ENCODE results near the gene FGF19.

FGF19 gene, protein sequence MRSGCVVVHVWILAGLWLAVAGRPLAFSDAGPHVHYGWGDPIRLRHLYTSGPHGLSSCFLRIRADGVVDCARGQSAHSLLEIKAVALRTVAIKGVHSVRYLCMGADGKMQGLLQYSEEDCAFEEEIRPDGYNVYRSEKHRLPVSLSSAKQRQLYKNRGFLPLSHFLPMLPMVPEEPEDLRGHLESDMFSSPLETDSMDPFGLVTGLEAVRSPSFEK

DNA sequence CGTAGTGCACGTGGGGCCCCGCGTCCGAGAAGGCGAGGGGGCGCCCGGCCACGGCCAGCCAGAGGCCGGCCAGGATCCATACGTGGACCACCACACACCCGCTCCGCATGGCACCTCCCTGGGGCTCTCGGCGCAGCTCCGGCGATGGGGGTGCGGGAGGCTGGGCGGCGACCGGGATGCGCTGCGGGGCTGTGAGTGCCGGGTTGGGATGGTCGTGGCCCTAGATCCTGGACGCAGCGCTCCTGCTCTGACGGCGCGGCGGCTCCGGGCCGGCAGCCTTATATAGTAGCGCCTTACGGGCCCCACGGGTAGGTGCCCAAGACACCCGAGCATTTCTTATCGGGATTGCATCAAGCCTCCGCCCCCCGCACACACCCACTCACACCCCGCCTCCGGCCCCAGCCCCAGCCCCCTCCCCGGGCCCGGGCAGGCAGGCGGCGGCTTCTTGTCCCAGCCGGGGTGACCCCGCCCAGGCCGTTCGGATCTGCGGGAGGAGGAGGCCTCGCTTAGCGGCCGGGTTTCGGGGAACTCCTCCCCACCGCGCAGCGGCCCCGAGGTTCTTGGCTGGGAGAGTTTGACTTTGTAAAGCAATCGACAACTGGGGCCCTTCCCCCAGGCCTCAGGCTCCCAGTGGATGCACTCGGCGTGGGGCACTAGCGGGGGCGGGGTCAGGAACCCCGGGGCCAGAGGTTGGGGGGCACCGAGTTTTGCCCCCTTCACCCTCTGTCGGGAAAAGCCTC is at the start of gene FGF19:
Gene FGF19, minus strand, starts transcription at position 255 of the 740 bp plus-strand sequence. Its CDS starts 146 bp downstream, at position 109.
- DNase-seq, result no peak

DNA sequence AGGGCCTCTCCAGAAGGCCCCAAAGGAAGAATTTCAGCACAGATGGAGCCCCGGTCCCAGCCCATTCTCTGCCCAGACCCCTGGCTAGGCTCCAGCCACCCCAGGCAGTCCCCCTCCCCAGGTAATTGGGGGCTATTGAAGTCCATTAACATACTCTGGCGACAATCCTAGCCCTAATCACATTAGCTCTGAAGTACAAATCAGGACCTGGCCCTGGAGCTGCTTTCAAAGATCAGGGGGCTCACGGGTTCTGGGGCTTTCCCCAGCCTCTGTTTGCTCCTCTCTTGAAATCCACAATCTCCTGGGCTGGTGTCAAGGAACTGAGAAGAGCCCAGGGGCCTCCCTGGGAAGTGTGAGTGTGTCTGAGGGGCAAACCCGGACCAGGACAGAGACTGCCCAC is 49.1 kb upstream of the FGF19 start:
- DNase-seq, result no peak

DNA sequence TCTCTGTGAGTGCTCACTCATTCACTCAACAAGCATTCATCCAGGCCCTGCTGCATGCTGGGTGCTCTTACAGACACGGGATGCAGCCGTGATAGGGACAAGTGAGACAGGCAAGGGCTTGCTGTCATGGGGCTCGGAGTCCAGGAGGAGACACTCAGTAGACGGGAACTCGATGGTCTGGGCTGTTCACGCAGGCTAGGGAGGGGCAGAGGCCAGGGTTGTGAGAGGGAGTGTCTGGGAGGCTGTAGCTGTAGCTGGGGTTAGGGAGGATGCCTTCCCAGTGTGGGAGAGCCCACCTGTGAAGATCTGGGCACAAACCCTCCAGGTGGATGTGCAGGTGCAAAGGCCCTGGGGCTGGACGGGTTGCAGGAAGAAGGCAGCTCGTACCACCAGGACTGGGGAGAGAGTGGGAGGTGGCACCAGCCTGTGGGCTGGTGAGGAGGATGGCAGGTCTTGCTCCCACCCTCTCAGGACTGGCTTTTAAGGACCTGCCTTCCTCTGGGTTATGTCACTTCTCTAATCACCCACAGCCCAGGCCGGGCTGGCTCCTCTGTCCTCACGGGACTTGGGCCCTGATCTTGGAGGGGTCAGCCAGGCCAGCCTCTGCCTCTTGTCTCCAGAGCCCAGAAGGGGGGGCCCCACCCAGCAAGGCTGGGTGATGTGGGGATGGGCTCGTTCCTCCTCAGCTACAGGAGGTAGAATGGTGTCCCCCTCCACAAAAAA is 47.2 kb upstream of the FGF19 start:
- DNase-seq, result no peak

DNA sequence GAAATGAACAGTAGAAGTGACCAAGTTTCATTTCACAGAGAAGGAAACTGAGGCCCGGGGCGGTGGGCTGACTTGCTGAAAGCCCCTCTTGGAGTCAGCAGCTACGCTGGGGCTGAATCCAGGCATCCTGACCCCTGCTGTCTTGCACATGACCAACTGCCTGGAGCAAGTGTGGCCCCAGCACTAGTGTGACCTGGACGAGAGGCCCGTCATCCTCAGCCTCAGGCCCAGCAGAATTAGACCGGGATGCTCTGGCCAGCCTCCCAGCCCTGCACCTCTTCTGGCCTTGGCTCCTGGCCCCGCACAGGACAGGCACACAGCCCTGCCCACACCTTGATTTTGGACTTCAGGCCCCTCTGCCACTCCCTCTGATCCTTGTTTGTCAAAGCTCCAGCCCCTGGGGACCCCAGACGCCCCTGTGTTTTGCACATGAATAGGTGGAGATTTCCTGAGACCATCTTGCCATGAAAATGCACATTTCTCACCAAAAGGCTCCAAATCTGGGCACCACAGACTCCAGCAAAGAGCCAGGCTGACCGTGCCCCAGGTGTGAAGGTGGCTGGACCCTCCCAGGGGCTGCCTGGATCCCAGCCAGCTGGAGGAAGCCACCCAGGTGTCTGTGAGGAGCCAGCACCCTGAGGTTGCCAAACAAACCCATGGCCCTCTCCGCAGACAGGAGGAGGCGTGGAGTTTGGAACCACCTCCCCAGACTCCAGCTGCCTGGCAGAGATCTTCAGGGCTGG is 46.5 kb upstream of the FGF19 start:
- no peak for DNase-seq

DNA sequence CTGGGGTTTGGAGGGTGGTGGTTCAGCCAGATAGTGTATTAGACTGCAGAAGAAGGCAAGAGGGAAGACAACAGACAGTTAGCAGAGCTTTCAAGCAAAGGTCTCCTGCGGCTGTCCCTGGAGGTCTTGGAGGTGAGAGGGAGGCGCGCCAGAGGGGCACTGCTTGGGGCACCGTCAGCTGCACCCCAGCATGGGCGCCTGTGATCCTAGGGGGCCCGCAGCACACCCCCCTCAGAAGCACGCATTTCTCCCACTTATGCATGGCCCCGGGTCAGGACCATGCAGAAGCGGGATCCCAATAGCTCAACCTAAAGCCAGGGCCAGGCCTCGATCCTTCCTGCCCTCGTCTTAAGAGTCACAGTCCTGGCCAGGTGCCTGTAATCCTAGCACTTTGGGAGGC is 44.8 kb upstream of the FGF19 start:
- DNase-seq, result no peak

DNA sequence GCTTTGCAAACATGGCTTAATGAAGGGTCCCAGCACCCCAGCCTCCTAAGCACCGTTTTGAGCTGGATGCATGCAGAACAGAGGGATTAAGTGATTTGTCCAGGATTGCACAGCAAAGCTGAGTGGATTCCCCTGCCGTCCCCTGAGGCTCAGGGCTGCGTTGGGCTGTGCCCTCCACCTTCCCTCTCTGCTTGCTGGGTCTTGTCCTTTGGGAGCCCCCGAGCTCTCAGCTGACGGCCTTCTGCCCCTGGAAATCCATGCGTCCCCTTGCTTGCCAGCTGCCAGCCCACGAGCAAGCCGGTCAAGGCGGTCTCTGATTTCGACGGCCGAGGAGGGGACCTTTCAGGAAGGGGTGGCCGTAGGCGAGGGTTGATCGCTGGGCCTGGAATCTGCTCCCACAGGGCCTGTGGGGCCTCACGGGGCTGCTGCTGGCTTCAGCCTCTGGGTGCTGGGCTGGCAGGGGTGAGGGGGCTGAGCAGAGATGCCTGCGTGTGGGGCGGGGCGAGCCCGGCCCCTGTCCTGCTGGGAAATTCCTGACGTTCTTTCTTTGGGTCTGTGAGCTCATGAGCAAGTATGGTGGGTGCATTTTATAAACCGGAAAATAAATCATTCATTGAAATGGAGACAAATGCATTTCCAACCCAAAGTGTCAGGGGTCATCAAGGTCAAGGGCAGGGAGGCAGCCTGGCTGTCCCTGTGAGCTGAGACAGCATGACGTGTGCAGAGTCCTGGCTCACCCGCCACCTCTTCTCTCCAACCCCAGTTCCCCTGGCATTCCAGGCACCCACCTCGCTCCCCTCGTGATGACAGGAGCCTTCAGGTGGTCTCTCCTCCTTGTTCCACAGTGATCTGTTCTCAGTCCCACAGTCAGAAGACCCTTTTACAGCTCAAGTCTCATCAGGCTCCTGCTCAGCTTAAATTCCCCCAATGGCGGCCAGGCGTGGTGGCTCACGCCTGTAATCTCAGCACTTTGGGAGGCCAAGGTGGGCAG is 43.2 kb upstream of the FGF19 start:
- DNase-seq, result no peak

DNA sequence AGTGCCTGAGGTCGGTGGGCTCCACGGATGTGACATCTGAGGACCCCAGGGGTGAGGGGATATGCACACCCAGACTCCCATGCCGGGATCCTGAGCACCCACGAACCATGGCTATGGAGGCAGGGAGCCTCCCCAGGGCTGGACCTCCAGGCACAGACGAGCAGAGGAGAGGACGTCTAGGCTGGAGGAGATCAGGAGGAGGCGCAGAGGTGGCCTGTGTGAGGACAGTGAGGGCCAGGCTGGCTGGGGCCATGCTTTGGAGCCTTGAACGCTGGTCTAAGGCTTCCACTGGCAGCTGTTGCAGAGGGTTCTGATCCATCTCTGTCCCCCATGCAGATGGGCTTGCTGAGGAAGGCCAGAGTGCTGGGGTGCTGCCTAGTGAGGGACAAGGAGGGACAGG is 42.3 kb upstream of the FGF19 start:
- no peak for DNase-seq

DNA sequence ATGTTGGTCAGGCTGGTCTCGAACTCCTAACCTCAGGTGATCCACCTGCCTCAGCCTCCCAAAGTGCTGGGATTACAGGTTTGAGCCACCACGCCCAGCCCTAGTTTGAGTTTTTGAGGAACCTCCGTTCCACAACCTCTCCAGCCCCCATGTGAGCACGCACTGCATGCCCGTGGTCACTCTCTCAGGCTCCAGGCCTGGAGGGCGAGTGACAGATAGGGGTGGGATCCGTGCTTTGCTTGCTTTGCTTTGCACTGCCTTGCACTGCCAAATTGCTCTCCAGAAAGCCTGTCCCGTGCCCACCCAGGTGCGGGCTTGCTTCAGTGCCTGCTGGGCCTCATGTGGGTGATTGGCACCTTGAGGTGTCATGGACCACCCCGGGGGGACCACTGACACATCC is 41.4 kb upstream of the FGF19 start:
- no peak for DNase-seq

DNA sequence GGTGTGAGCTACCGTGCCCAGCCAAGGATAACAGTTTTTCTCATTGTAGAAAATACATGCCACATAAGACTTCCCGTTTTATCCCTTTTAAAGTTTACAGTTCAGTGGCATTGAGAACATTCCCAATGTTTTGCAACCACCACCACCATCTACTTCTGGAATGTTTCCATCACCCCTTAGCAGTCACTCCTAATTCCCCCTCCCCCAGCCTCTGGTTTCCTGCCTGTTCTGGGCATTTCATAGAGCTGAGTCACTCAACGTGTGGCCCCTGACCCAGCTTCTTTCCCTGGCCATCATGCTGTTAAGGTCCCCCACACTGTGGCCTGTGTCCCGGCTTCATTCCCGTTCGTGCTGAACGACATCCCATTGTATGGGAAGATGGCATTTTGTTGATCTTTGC is 40.6 kb upstream of the FGF19 start:
- no peak for DNase-seq

DNA sequence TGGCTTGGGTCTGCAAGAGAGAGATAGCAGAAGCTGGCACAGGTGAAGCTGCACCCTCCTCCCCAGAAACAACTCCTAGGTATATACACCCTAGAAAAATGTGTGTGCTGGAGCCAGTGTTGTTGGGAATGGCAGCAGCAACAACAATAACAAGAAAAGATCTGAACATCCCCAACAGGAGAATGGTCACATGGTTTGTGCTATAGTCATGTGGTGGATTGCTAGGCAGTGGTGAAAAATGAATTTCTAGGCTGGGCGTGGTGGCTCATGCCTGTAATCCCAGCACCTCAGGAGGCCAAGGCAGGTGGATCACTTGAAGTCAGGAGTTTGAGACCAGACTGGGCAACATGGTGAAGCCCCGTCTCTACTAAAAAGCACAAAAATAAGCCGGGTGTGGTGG is 31.0 kb upstream of the FGF19 start:
- DNase-seq, result no peak

DNA sequence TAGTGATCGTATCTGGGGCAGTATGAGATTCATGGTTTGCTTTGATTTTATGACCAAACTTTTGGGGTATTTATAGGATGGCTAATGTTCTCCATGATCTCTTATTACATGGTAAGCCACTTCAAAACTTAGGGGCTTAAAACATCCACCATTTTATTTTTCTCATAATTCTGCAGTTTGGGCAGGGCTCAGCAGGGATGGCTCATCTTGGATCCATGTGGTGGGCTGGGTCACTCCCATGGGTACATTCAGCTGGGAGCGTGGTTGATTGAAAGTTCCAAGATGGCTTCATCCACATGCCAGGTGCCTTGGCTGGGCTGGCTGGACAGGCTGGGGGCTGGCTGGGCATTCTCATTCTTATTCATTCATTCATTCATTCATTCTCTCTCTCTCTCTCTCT is 30.5 kb upstream of the FGF19 start:
- no peak for DNase-seq

DNA sequence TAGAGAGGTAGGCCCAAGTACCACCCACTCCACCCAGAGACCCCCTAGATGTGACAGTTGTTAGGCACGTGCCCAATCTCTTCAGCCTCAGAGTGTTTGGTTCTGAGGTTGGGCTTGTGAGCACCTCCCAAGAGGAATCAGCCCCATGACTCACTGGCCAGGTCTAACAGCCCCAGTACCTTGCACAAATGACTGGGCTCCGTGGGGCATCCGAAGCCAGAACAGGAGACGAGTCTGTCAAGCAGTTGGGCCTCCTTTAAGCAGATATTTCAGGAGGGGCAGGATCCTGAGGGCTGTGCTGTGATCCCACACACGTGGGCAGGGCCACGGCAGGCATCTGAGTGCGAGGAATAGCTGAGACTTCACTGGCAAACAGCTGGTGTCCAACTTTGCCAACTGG is 29.1 kb upstream of the FGF19 start:
- no peak for DNase-seq

DNA sequence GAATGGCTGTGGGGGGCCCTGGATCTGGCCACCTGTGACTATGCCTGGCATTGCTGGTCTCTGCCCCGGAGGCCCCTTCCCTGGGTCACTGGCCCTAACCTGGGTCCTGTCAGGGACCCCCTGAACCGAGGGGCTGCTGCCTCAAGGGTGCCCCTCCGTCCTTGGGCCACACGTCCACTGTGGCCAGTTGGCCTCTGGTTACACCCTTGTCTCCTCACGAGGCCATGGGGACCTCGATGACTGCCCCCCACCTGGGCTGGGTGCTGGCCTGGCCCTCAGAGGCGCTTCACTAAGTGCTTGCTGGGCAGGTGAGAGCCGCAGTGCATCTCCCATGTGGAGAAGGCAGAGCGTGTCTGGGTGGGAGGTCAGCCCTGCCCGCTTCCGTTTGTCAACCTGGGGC is 27.3 kb upstream of the FGF19 start:
- no peak for DNase-seq

DNA sequence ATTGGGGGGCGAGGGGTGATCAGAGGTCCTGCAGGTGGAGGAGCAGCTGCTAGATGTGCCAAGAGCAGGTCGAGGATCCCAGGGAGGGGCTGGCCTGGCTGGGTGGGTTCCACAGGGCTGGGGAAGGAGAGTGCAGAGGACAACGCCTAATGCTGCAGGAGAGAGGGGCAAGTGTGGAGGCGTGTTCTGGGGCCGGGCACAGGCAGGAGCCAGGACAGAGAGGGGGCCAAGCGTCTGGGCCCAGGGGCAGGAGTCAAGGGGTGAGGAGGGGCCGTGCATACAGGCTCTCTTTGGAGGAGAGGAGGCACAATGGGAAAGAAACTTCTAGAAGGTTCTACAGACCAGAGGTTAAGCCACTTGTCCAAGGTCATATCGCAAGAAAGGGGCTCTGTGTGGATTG is 26.7 kb upstream of the FGF19 start:
- DNase-seq, result no peak

DNA sequence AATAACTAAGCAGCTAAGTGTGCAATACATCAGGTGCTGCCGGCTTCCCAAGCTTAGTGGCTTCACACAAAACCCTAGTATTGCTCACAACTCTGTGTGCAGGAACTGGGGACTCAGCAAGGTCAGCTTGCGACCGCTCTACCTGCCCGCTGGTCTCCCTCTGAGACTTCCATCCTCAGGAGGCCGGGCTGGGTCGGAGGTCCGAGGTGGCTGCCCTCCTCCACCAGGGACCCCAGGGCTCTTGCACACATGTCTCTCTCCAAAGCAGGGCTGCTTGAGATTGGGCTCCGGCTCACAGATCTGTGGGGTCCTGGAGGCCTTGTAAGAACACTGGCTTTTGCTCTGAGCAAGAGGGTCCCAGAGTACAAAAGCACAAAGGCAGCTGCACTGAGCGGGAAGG is 25.4 kb upstream of the FGF19 start:
- no peak for DNase-seq

DNA sequence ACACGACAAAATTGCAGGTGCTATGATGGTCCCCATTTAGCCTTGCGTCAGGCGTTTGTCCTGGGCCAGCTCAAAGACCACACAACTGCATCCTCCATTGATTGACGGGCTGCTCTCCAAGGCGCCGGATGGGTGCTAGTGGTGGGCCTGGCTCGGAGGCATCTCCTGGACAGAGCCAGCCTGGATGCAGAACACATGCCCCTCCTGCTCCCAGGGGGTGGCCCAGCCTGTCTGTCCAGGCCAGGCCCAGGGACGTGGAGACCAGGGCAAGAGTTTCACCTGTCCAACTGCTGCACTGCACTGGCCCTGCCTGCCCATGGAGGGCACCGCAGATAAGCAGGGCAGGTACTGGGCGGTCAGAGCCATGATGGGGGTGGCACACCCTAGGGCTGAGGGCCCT is 23.4 kb upstream of the FGF19 start:
- DNase-seq, result no peak

DNA sequence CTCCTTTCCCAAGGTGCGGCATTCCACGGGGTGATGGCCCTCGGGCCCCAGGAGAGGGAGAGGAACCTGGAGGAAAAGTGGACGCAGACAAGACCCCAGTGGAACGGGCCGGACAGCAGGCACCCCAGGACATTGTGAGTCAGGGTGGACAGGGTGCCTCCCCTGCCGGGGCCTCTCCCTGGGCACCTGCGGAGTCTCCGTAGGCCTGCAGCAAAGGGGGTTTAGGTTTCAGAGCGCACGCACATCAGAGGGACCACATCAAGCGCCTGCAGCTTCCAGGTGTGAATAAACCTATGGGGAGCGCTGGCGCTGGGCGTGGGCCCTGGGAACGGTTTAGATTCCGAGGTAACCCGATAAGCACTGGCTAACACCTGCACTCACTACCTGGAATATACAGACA is 22.7 kb upstream of the FGF19 start:
- DNase-seq, result no peak

DNA sequence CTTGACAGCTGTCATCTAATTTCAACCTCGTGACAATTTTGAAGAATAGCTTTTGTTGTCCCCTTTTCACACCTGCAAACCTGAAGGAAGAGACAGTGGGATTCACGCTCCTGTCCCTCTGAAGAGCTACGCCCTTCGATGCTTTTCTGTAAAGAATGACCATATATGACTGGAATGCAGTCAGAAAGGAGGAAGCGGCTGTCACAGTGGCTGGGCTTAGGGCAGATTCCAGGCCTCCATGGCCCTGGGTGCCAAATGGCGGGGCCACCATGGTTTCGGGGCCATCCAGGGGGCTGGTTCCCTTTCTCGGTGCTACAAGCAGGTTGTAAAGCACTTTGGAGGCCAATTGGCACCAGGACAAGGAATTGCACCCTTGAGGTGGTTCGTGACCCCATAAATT is 22.2 kb upstream of the FGF19 start:
- DNase-seq, result no peak

DNA sequence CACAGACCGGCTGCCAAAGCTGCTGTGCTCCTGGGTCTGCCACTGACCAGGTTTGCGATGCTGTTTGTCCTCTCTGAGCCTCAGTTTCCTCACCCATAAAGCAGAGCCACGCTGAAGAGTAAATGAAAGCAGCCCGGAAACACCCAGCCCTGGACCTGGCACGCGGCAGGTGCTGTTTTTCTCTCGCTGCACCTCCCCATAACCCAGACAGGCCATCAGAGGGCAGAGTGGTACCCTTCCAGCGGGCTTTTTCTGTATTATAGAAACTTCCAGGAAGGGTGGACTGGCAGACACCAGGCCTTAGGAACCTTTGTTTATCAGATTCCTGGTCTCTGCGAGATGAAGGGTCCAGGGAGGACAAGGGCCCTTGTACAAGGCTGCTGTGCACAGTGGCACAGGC is 17.9 kb upstream of the FGF19 start:
- DNase-seq, result no peak

DNA sequence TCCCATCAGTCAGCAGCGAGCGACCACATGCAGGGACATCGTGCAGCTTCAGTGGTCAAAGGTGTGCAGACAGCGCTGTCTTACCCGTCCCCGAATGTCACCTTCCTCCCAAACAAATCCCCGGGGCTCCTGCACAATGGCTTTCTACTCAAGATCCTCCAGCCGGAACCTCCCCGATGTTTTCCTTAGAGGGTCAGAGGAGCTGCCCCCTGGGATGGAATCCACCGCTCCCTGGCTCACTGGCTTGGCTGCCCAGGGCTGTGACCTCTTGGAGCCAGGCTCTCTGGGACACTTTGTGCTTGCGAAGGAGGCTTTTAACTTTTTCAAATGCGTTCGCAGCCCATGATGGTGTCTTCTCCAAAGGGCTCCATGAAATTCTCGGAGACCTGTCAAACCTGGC is 17.3 kb upstream of the FGF19 start:
- DNase-seq, result no peak

DNA sequence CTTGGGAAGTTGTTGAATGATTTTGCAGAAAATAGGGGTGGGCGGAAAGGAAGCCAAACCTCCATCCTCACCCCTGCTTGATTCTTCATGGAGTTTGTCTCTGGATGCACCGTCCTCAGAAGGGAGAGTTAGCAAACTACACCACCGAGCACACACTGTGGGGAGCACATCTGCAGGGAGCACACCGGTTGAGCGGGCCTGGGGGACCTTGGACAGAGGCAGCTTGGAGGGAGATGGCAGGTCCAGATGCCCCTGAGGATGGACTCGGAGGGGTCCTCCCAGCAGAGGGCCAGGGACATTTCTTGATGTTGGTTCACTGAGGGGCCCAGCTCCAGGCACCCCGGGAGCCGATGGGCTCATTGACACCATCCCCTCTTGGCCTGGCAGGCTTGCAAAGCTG is 15.1 kb upstream of the FGF19 start:
- DNase-seq, result no peak

DNA sequence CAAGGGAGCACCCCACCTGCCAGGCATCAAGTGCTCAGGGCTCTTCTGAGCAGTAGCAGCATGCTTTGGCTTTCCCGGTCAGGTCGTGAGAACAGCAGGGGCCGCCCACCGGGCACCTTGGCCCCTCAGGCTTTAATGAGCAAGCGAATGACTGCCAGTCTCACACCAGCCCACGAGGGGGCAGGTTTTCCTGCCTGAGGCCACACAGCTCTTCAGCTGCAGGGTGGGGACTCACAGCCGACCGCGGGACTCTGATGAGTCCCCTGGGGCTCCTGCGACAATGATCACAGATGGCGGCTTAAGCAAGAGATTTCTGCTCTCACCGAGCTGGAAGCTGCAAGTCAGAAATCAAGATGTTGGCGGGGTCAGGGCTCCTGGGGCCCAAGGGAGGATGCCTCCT is 14.3 kb upstream of the FGF19 start:
- no peak for DNase-seq

Measured in activated naive CD4-positive, alpha-beta T cell treated with Interleukin-2 at 50 U/mL for 16 hours (primary cell).